GM21526 (cell line): ENCODE measurements around the gene TSC22D4.
A peak's percentile ranks its signal among the peaks of the same experiment; 100 is the strongest.
"Not testable (repeated sequence)": the region's sequence is repeated elsewhere in the genome, so short reads cannot be mapped to it uniquely, and the experiment has no call there.

Experiments used
- ATAC-seq: cut with Tn5 transposase; IDR thresholded peaks from one replicate; pipeline ENCODE4 v1.9.1; 2021; ENCODE audit warnings: moderate library complexity; ENCODE audit not compliant: unreplicated experiment, low FRiP score

TSC22D4 gene

DNA sequence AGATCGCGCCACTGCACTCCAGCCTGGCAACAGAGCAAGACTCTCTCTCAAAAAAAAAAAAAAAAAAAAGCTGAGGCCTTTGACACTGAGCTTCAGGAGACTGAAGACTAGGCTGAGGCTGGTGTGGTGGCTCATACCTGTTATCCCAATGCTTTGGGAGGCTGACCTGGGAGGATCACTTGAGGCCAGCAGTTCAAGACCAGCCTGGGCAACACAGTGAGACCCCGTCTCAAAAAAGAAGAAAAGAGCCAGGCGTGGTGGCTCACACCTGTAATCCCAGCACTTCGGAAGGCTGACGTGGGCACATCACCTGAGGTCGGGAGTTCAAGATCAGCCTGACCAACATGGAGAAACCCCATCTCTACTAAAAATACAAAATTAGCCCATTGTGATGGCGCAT, 31.7 kb downstream of the TSC22D4 start:
- ATAC-seq = not testable (repeated sequence)

GRCh38 chr7:100446040-100446439, 33.0 kb downstream of the TSC22D4 start:
- ATAC-seq = no peak

DNA sequence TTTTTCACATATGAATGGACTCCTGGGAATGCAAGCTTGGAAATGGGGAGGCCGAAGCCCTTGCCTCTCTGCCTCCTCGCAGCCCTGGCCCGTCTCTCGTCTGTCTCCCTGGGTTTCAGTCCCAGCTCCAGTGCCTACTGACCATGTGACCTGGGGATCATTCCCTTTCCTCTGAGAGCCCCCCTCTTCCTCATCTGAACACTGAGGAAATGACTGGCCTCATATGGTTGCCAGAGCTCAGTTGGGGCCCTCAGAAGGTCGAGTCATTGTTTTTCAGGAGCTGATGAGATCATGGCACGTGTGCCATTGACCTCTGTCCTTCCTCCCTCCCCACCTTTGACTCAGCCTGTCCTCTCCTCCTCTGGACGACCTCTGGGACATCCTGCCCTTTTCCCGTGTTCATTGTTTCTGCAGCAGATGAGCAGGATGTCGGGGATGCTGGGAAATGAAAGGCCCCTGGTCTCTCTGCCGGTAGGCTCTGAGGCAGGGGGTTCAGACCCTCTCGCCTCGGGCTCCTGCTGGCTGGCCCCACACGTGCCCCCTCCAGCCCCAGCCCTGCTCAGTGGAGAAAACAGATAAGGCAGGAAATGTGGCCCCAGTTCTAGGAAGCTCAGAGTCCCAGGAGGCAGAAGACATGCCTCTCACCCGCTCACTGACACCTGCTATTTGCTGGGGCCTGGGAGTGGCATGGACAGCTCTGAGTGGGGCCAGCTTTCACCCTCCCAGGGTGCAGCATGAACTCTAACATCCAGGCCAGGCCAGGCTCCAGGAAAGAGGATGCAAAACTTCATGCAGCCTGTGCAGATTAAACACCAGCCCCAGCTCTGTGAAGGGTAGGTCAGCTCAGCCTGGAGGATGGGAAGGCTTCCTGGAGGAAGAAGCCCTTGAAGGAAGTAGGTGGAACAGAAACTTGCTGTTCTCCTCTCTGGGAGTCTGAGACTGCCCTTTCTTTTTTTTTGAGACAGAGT, 34.4 kb downstream of the TSC22D4 start:
- no peak for ATAC-seq

DNA sequence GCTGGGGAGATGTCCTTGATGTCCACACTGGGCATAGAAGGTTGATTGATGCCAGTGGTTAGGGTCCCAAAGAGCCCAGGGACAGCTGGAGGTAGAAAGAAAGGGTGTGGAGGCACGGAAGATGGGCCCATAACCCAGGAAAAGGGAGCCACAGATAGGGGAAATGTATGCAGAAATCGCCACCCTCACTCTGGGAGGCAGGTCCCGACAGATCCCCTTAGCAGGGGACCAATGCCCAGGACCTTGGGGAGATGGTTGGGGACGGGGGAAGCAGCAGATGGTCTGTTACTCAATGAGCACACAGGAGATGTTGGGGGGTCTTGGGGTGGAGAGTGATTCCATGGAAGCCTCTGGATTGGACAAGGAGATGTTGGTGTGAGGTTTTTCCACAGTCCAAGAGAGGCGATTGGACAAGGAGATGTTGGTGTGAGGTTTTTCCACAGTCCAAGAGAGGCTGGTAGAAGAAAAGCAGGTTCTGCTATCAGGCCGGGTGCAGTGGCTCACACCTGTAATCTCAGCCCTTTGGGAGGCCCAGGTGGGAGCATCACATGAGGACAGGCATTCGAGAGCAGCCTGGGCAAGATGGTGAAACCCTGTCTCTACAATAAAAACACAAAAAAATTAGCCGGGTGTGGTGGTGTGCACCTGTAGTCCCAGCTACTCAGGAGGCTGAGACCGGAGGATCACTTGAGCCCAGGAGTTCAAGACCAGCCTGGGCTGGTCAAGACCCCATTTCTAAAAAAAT, 35.7 kb downstream of the TSC22D4 start:
- ATAC-seq = no peak

GRCh38 chr7:100441641-100442535, 37.1 kb downstream of the TSC22D4 start:
- no peak for ATAC-seq

- not testable (repeated sequence) for ATAC-seq
These were observed 39.8 kb downstream of the TSC22D4 start for GRCh38 chr7:100439244-100439643.

DNA sequence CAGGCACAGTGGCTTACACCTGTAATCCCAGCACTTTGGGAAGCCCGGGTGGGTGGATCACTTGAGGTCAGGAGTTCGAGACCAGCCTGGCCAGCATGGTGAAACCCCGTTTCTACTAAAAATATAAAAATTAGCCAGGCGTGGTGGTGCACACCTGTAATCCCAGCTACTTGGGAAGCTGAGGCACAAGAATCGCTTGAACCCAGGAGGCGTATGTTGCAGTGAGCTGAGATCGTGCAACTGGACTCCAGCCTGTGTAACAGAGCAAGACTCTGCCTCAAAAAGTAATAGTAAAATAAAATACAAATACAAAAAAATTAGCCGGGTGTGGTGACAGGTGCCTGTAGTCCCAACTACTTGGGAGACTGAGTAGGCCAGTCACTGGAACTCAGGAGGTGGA, 40.3 kb downstream of the TSC22D4 start:
- ATAC-seq = not testable (repeated sequence)

DNA sequence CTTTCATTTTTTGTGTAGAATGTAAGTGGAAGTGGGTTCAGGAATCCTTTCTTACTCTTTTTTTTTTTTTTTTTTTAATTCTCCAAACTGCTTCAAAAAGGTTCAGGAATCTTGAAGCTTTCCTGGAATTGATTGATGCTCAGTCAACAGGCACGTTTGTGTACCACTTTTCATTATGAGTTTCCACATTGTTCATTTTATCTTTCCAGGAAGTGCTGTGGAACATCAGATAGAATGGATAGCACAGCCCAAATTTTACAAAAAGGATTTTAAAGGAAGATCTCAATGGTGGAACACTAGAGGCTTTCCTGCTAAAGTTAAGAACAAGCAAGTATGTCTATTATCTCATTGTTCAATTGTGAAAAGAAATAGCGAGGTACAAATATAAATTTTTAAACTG, 40.8 kb downstream of the TSC22D4 start:
- ATAC-seq = no peak

GRCh38 chr7:100437150-100438100, 41.6 kb downstream of the TSC22D4 start:
- no peak for ATAC-seq

DNA sequence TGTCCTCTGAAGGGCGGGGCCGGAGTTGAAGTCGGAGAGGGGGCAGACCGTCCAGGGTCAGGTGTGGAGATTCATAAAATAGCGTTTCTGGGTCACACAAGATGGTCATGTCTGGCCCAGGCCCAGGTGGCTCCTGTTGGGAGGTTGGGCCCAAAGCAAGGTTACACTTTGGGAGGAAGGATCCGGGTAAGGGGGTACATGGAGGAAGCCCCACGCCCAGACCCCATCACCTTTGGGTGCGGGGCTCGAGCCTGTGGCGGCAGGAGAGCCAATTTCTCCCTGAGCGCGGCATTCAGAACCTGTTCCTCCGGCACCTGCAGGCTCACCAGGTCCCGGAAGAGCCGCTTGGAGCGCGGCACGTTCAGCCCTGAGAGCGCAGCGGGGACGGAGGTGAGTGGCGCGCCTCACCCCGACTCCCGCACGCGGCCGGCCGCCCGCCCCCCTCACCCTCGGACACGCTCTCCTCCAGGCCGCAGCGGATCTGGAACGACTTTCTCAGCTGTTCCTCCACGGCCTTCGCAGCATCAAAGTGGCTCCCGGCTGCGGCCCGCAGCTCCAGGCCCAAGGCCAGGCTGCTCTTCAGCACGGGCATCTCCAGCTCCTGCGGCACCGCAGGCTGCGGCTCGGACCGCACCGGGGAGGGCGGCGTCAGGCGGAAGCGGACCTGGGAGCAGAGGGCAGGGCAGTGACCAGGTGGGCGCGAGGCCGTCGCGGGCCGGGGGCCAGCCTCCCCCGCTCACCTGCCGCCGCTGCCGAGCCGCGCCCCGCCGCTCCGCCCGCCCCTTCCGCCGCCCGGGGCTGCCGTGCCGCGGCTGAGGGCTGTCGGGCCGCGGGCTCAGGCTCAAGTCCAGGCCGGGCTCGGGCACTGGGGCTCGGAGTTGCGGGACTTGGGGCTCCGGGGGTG, 43.4 kb downstream of the TSC22D4 start:
- peak; percentile 23 for ATAC-seq

DNA sequence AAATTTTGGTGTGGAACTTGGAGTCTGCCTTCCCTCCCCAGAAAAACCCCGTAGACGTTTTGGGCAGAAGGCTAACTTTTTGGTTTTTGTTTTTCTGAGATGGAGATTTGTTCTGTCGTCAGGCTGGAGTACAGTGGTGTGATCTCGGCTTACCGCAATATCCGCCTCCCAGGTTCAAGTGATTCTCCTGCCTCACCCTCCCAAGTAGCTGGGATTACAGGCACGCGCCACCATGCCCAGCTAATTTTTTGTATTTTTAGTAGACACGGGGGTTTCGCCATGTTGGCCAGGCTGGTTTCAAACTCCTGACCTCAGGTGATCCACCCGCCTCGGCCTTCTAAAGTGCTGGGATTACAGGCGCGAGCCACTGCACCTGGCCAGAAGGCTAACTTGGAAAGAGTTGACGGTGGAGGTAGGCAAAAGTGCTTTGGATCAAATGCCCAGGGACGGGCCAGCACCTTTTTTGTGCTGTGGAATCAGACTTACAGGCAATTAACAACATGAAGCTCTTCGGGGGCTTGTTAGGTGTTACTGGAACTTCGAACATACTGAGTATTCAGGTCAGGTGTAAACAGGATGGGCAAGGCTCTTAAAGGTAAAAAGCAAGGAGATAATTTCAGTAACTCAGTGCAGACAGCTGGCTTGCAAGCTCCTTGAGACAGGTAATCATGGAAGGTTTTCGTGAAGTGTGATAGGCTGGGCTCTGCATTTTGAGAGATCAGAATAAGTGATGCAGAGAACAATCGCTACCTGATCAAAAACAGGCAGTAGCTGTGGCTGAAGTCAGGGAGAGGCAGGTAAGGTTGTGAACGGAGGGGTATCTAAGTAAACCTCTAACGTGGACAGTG, 44.5 kb downstream of the TSC22D4 start:
- ATAC-seq = no peak

DNA sequence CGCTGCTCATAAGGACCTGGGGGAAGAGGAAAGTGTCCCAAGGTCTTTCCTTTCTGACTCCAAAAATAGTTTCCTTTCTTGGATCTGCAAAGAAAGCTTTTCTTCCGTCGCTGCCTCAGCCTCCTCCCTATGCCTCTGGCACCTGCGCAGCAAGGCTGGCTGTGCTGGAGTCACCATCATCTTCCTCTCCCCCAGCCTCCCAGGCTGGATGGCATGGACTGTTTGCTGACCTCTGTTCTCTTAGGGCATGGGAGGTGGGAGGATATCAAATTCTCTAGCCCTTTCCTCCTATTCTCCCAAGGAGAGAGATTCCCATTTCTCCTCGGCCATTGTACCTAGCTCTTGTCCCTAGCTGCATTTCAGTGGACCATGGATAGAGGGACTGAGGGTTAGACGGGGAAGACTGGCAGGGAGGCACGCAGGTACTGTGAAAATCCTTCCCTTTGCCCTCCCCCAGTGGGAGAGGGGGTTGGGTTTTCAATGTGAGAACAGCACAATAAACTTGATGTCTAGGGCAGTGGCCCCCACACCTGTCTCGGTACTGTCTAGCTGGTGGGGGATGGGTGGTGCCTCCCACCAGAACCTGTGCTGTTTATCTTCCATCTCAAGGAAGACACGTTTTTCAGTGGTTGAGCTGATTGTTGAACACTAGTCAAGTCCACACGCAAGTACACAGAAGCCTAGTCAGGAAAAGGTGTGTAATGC, 45.3 kb downstream of the TSC22D4 start:
- ATAC-seq = no peak

DNA sequence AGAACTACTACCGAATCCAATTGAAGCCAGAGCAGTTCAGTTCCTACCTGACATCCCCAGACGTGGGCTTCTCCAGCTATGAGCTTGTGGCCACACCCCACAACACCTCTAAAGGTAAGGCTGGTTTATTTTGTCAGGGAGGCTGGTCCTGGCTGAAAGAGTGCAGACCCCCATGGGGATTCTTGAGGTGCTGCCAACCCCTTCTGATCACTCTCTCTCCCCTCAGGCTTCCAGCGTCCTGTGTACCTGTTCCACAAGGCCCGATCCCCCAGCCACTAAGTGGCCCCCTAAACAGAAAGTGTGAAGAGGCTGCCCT, 45.8 kb downstream of the TSC22D4 start:
- no peak for ATAC-seq

DNA sequence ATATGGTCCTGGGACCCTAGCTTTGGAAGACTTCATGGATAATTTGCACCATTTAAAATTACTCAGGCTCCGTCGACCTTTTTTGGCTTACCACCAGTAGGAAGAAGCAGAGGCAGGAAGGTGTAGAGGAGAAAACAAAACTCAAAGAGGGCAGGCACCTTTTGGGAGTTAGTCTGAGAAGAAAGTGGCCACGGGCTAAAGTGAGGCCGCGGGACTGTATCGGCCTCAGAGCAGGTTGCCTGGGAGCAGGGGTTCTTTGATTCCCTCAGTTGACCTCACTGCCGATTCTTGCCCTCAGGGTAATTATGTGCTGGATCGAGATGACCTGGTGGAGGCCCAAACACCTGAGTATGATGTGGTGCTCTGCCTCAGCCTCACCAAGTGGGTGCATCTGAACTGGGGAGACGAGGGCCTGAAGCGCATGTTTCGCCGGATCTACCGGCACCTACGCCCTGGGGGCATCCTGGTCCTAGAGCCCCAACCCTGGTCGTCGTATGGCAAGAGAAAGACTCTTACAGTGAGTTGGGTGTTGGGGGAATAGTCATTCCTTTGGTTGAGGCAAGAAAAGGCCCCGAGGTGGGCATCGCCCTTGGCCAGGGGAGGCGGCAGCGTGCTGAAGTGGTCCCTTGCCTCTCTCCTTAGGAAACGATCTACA, 46.3 kb downstream of the TSC22D4 start:
- no peak for ATAC-seq

DNA sequence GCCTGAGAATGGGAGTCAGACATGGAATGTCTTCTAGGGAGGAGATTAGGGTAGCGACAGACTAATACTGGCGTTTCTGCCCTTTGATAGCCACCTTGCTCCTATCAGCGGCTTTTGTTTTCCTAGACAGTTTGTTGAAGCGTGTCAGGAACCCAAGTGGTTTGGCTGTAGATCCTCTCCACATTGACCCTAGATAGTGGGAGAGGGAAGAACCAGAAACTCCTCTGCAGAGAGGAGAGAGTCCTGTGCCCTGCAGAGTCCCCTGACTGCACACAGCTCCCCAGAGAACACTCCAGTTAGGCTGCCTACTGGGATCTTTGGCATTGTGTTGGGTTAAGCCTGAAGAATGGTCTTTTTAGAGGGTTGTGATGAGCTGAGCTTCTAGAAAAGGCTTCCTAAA, 47.0 kb downstream of the TSC22D4 start:
- no peak for ATAC-seq

GRCh38 chr7:100431286-100431735, 47.7 kb downstream of the TSC22D4 start:
- no peak for ATAC-seq
